Measurements from ENCODE around the gene TEAD4. TPM values are rescaled to one million over a fixed set of nuclear protein-coding genes. Genes with fewer than 3 reads are reported as not detected.

The TEAD4 gene
- total and polyA plus RNA-seq, 9 donors: 3.6 to 19.9 (median 6.7) TPM

GRCh38 chr12:3042394-3042793 lies 83.2 kb downstream of the TEAD4 start:
- Histone ChIP-seq H3K36me3 (no peaks in the 10 kb centered on the region), H3K4me3 (no peak overlapping the region), H3K27me3 (no peaks in the 10 kb centered on the region), H3K27ac (no peak overlapping the region), H3K9me3 (no peaks in the 10 kb centered on the region), H3K4me1 (ENCODE audit: insufficient read depth) (no peaks in the 10 kb centered on the region)
- intact Hi-C loops (cut with DNase I): no loop called here
- TF ChIP-seq CTCF (IDR thresholded peaks at IDR 0.05): no peak
- no peak for TF ChIP-seq EP300 (IDR thresholded peaks at IDR 0.05)
- no peak for TF ChIP-seq POLR2A (IDR thresholded peaks at IDR 0.05)
- WGBS, 3 donors: 78 to 88% (median 82%) methylated on average over 8 of the region's 8 CpGs
- no peak for DNase-seq

- no peaks in the 10 kb centered on the region for H3K27me3 ChIP-seq
- no peaks in the 10 kb centered on the region for H3K36me3 ChIP-seq
- no peaks in the 10 kb centered on the region for H3K9me3 ChIP-seq
- DNase-seq: no peak
- 73 to 84% (median 84%) methylated on average over 4 of the region's 4 CpGs for WGBS, 3 donors
- intact Hi-C loops (cut with DNase I): no loop called here
- no peak overlapping the region for H3K27ac ChIP-seq
- H3K4me3 ChIP-seq: no peak overlapping the region
- TF ChIP-seq POLR2A (IDR thresholded peaks at IDR 0.05) (no peak), CTCF (IDR thresholded peaks at IDR 0.05) (no peak), EP300 (IDR thresholded peaks at IDR 0.05) (no peak)
- no peaks in the 10 kb centered on the region for H3K4me1 ChIP-seq (ENCODE audit: insufficient read depth)
Observed at GRCh38 chr12:3042826-3043225, 83.6 kb downstream of the TEAD4 start.

GRCh38 chr12:3043406-3043805 lies 84.2 kb downstream of the TEAD4 start:
- Histone ChIP-seq H3K4me1 (ENCODE audit: insufficient read depth) (no peaks in the 10 kb centered on the region), H3K4me3 (no peak overlapping the region), H3K36me3 (no peaks in the 10 kb centered on the region), H3K27me3 (no peaks in the 10 kb centered on the region), H3K27ac (no peak overlapping the region), H3K9me3 (no peaks in the 10 kb centered on the region)
- no peak for DNase-seq
- intact Hi-C loops (cut with DNase I): no loop called here
- 87 to 96% (median 93%) methylated on average over 7 of the region's 7 CpGs for WGBS, 3 donors
- TF ChIP-seq POLR2A (IDR thresholded peaks at IDR 0.05) (no peak), EP300 (IDR thresholded peaks at IDR 0.05) (no peak), CTCF (IDR thresholded peaks at IDR 0.05) (no peak)

GRCh38 chr12:3044141-3044630 lies 85.0 kb downstream of the TEAD4 start:
- Histone ChIP-seq H3K4me1 (ENCODE audit: insufficient read depth) (no peaks in the 10 kb centered on the region), H3K36me3 (no peaks in the 10 kb centered on the region), H3K4me3 (no peak overlapping the region), H3K9me3 (no peaks in the 10 kb centered on the region), H3K27ac (no peak overlapping the region), H3K27me3 (no peaks in the 10 kb centered on the region)
- intact Hi-C loops (cut with DNase I): no loop called here
- DNase-seq: no peak
- 81% methylated on average over 8 of the region's 8 CpGs for WGBS, 3 donors
- TF ChIP-seq EP300 (IDR thresholded peaks at IDR 0.05) (no peak), POLR2A (IDR thresholded peaks at IDR 0.05) (no peak), CTCF (IDR thresholded peaks at IDR 0.05) (no peak)
